HepG2 (cell line): ENCODE measurements around the gene RBM12. TPM values are rescaled to one million over a fixed set of nuclear protein-coding genes. Genes with fewer than 3 reads are reported as not detected.

Source experiments
- ARID2 ChIP-seq: sonication (generic); formaldehyde crosslinking; IDR thresholded peaks from 2 replicates; pipeline ENCODE4 v1.8.1; 2022; ENCODE audit warnings: mild to moderate bottlenecking, missing genetic modification reagents, borderline replicate concordance
- CHD4 ChIP-seq: fragments of 200-600 bp; sonication (generic); IDR thresholded peaks from 2 replicates; pipeline ENCODE4 v1.7.0; 2017; ENCODE audit warnings: mild to moderate bottlenecking, low read length, borderline replicate concordance
- DMAP1 ChIP-seq: IDR thresholded peaks from 2 replicates; pipeline ENCODE4 v1.6.1; 2016
- MZF1 ChIP-seq: sonication (generic); formaldehyde crosslinking; IDR thresholded peaks from 2 replicates; pipeline ENCODE4 v1.8.1; 2023; ENCODE audit warnings: mild to moderate bottlenecking, missing genetic modification reagents, borderline replicate concordance
- SRY ChIP-seq: sonication (generic); formaldehyde crosslinking; IDR thresholded peaks from 2 replicates; pipeline ENCODE4 v1.8.0; 2022; ENCODE audit warnings: mild to moderate bottlenecking, missing genetic modification reagents
- TARDBP ChIP-seq: sonication (generic); formaldehyde crosslinking; IDR thresholded peaks from 2 replicates; pipeline ENCODE4 v1.8.0; 2022; ENCODE audit warnings: mild to moderate bottlenecking, missing genetic modification reagents
- ZNF225 ChIP-seq: sonication (generic); formaldehyde crosslinking; IDR thresholded peaks from 2 replicates; pipeline ENCODE4 v1.4.0; 2020; ENCODE audit warnings: mild to moderate bottlenecking, missing genetic modification reagents
- ZNF235 ChIP-seq: sonication (generic); formaldehyde crosslinking; IDR thresholded peaks from 2 replicates; pipeline ENCODE4 v1.8.1; 2023; ENCODE audit warnings: mild to moderate bottlenecking, missing genetic modification reagents, borderline replicate concordance
- ZNF263 ChIP-seq: sonication (generic); formaldehyde crosslinking; IDR thresholded peaks from 2 replicates; pipeline ENCODE4 v1.4.0; 2020; ENCODE audit warnings: missing genetic modification reagents
- ZNF644 ChIP-seq: IDR thresholded peaks from 2 replicates; pipeline ENCODE4 v1.6.1; 2016; ENCODE audit warnings: low read depth
- ZNF761 ChIP-seq: sonication (generic); formaldehyde crosslinking; conservative IDR thresholded peaks from 2 replicates; pipeline ENCODE4 v1.4.0; 2020; ENCODE audit warnings: mild to moderate bottlenecking, missing genetic modification reagents
- ZNF768 ChIP-seq: sonication (generic); formaldehyde crosslinking; IDR thresholded peaks from 2 replicates; pipeline ENCODE4 v1.4.0; 2020; ENCODE audit warnings: missing genetic modification reagents
- polyA plus RNA-seq, 8 experiments: library from polyadenylated mRNA; depleted of rRNA in 3 of 8; stranded (reverse) in 7 of 8; unstranded in 1 of 8; fragments of >200 nt; fragmentation: Illumina TruSeq in 4 of 8; extraction: Trizol in 4 of 8; gene quantifications; 2 replicates each; pipeline versions ENCODE4 v1.2.1 to v1.2.3, GENCODE V29; 2011 to 2016; ENCODE audit warnings: low read depth in 4 of 8, missing spikeins in 1 of 8, mixed read lengths in 1 of 8; ENCODE audit not compliant: insufficient read depth in 1 of 8
- total RNA-seq, 5 experiments: library from RNA; depleted of rRNA; stranded (reverse); fragments of >200 nt; fragmentation: Illumina TruSeq; extraction: Trizol; gene quantifications; 2 replicates each; pipeline ENCODE4 v1.2.3, GENCODE V29; 2016; ENCODE audit warnings: low read depth in 1 of 5
- TF ChIP-seq, protein P1 (sequence below): IDR thresholded peaks from 2 replicates; pipeline ENCODE4 v1.6.1; 2016; ENCODE audit warnings: low read depth, missing genetic modification reagents, missing compliant biosample characterization
- TF ChIP-seq, protein P2 (sequence below): sonication (generic); formaldehyde crosslinking; IDR thresholded peaks from 2 replicates; pipeline ENCODE4 v1.5.0; 2020; ENCODE audit warnings: mild to moderate bottlenecking, missing genetic modification reagents
- TF ChIP-seq, protein P3 (sequence below): sonication (generic); formaldehyde crosslinking; IDR thresholded peaks from 2 replicates; pipeline ENCODE4 v1.4.0; 2020; ENCODE audit warnings: mild to moderate bottlenecking, low read depth, missing genetic modification reagents
- TF ChIP-seq, protein P4 (sequence below): sonication (generic); formaldehyde crosslinking; IDR thresholded peaks from 2 replicates; pipeline ENCODE4 v1.5.0; 2020; ENCODE audit warnings: mild to moderate bottlenecking, missing genetic modification reagents, borderline replicate concordance

RBM12 gene
- total and polyA plus RNA-seq, 2 of the 13 experiments (the other 11 are each of a cell fraction or from before 2014, with no cell fraction given): 97.9 to 104 TPM

DNA sequence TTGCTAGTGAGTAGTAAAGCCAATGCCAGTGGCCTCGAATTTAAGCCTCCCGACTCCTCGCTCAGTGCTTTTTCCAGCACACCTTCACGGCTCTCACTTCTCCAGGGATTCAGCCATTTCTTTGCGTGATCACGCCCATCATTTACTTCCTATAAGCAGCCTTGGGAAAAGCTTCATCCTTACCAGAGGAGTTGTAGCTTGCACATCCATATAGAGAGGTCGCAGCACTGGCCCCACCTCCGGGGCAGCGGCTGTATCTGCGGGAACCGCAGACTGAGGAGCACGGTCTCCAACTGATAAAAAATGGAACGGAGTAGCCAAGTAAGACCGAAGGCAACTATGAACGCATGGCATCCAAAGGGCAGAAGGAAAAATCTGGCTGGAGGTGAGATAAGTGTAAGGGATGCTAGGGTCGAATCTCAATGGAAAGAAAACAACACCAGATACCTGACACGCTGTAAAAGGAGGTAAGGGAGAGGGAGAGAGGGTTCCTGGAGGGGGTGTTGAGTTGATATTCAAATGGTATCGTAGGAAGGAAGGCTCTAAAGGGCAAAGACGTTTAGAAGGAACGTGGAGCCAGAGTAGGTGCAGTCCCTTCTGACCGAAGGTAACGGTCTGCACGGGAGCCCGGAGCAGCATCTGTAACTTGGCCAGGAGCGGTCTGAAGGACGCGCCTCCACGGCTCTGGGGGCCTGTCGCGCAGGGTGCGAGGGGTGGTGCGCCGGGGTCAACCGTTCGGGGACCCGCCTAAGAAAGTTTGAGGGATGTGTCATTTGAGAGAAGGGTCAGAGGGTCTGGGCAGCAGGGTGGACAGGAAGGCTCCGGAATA, 33.8 kb upstream of the RBM12 start (continued):
- TF ChIP-seq, protein P1, sequence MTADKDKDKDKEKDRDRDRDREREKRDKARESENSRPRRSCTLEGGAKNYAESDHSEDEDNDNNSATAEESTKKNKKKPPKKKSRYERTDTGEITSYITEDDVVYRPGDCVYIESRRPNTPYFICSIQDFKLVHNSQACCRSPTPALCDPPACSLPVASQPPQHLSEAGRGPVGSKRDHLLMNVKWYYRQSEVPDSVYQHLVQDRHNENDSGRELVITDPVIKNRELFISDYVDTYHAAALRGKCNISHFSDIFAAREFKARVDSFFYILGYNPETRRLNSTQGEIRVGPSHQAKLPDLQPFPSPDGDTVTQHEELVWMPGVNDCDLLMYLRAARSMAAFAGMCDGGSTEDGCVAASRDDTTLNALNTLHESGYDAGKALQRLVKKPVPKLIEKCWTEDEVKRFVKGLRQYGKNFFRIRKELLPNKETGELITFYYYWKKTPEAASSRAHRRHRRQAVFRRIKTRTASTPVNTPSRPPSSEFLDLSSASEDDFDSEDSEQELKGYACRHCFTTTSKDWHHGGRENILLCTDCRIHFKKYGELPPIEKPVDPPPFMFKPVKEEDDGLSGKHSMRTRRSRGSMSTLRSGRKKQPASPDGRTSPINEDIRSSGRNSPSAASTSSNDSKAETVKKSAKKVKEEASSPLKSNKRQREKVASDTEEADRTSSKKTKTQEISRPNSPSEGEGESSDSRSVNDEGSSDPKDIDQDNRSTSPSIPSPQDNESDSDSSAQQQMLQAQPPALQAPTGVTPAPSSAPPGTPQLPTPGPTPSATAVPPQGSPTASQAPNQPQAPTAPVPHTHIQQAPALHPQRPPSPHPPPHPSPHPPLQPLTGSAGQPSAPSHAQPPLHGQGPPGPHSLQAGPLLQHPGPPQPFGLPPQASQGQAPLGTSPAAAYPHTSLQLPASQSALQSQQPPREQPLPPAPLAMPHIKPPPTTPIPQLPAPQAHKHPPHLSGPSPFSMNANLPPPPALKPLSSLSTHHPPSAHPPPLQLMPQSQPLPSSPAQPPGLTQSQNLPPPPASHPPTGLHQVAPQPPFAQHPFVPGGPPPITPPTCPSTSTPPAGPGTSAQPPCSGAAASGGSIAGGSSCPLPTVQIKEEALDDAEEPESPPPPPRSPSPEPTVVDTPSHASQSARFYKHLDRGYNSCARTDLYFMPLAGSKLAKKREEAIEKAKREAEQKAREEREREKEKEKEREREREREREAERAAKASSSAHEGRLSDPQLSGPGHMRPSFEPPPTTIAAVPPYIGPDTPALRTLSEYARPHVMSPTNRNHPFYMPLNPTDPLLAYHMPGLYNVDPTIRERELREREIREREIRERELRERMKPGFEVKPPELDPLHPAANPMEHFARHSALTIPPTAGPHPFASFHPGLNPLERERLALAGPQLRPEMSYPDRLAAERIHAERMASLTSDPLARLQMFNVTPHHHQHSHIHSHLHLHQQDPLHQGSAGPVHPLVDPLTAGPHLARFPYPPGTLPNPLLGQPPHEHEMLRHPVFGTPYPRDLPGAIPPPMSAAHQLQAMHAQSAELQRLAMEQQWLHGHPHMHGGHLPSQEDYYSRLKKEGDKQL: no peak
- TF ChIP-seq, protein P2, sequence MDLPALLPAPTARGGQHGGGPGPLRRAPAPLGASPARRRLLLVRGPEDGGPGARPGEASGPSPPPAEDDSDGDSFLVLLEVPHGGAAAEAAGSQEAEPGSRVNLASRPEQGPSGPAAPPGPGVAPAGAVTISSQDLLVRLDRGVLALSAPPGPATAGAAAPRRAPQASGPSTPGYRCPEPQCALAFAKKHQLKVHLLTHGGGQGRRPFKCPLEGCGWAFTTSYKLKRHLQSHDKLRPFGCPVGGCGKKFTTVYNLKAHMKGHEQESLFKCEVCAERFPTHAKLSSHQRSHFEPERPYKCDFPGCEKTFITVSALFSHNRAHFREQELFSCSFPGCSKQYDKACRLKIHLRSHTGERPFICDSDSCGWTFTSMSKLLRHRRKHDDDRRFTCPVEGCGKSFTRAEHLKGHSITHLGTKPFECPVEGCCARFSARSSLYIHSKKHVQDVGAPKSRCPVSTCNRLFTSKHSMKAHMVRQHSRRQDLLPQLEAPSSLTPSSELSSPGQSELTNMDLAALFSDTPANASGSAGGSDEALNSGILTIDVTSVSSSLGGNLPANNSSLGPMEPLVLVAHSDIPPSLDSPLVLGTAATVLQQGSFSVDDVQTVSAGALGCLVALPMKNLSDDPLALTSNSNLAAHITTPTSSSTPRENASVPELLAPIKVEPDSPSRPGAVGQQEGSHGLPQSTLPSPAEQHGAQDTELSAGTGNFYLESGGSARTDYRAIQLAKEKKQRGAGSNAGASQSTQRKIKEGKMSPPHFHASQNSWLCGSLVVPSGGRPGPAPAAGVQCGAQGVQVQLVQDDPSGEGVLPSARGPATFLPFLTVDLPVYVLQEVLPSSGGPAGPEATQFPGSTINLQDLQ (CRISPR knock-in tag): no peak
- TF ChIP-seq TARDBP (CRISPR knock-in tag): no peak
- 0 out of 2 replicates have a peak, but pooled peaks have one; percentile 1 for TF ChIP-seq ZNF761 (CRISPR knock-in tag)
- no peak for TF ChIP-seq CHD4
- no peak for TF ChIP-seq ZNF225 (CRISPR knock-in tag)
- TF ChIP-seq DMAP1 (CRISPR knock-in tag): no peak
- TF ChIP-seq, protein P3, sequence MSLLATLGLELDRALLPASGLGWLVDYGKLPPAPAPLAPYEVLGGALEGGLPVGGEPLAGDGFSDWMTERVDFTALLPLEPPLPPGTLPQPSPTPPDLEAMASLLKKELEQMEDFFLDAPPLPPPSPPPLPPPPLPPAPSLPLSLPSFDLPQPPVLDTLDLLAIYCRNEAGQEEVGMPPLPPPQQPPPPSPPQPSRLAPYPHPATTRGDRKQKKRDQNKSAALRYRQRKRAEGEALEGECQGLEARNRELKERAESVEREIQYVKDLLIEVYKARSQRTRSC (CRISPR knock-in tag): peak; percentile 20; the same call in 1 of the 2 replicates
- 0 out of 2 replicates have a peak, but pooled peaks have one; percentile 8 for TF ChIP-seq ZNF644 (CRISPR knock-in tag)
- TF ChIP-seq ZNF235 (CRISPR knock-in tag): no peak
- TF ChIP-seq ARID2: no peak
- no peak; the same call in 1 of the 2 replicates for TF ChIP-seq ZNF263 (CRISPR knock-in tag)
- TF ChIP-seq MZF1: no peak
- TF ChIP-seq SRY (CRISPR knock-in tag): no peak
- TF ChIP-seq, protein P4, sequence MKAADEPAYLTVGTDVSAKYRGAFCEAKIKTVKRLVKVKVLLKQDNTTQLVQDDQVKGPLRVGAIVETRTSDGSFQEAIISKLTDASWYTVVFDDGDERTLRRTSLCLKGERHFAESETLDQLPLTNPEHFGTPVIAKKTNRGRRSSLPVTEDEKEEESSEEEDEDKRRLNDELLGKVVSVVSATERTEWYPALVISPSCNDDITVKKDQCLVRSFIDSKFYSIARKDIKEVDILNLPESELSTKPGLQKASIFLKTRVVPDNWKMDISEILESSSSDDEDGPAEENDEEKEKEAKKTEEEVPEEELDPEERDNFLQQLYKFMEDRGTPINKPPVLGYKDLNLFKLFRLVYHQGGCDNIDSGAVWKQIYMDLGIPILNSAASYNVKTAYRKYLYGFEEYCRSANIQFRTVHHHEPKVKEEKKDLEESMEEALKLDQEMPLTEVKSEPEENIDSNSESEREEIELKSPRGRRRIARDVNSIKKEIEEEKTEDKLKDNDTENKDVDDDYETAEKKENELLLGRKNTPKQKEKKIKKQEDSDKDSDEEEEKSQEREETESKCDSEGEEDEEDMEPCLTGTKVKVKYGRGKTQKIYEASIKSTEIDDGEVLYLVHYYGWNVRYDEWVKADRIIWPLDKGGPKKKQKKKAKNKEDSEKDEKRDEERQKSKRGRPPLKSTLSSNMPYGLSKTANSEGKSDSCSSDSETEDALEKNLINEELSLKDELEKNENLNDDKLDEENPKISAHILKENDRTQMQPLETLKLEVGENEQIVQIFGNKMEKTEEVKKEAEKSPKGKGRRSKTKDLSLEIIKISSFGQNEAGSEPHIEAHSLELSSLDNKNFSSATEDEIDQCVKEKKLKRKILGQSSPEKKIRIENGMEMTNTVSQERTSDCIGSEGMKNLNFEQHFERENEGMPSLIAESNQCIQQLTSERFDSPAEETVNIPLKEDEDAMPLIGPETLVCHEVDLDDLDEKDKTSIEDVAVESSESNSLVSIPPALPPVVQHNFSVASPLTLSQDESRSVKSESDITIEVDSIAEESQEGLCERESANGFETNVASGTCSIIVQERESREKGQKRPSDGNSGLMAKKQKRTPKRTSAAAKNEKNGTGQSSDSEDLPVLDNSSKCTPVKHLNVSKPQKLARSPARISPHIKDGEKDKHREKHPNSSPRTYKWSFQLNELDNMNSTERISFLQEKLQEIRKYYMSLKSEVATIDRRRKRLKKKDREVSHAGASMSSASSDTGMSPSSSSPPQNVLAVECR (CRISPR knock-in tag): no peak
- TF ChIP-seq ZNF768 (CRISPR knock-in tag): no peak
